Muscle layer of colon (tissue), 2 donors: Measurements from ENCODE around the gene LRRK1.

Source experiments
- H3K27ac ChIP-seq: one replicate; pipeline ENCODE4 v1.7.0; 2013; ENCODE audit warnings: low read depth, mild to moderate bottlenecking, low read length, moderate library complexity
- H3K27me3 ChIP-seq, 2 donors: one replicate each; pipeline ENCODE4 v1.7.0; 2013; ENCODE audit warnings: low read length in 2 of 2, mild to moderate bottlenecking in 2 of 2; ENCODE audit not compliant: insufficient read depth in 2 of 2, control insufficient read depth in 1 of 2
- H3K36me3 ChIP-seq: one replicate; pipeline ENCODE4 v1.7.0; 2013; ENCODE audit warnings: mild to moderate bottlenecking, low read length; ENCODE audit not compliant: insufficient read depth
- H3K4me1 ChIP-seq: one replicate; pipeline ENCODE4 v1.7.0; 2013; ENCODE audit warnings: mild to moderate bottlenecking, low read length; ENCODE audit not compliant: insufficient read depth
- H3K4me3 ChIP-seq, 2 donors: one replicate each; pipeline ENCODE4 v1.7.0; 2013; ENCODE audit warnings: low read length in 2 of 2, low read depth in 1 of 2, mild to moderate bottlenecking in 1 of 2, moderate library complexity in 1 of 2
- H3K9ac ChIP-seq: one replicate; pipeline ENCODE4 v1.7.0; 2013; ENCODE audit warnings: low read length
- H3K9me3 ChIP-seq: one replicate; pipeline ENCODE4 v1.7.0; 2013; ENCODE audit warnings: mild to moderate bottlenecking, low read length
- donor health status: abdominal sarcoma.
- donor health status: Adenocarcinoma of cecum.

Gene LRRK1

DNA sequence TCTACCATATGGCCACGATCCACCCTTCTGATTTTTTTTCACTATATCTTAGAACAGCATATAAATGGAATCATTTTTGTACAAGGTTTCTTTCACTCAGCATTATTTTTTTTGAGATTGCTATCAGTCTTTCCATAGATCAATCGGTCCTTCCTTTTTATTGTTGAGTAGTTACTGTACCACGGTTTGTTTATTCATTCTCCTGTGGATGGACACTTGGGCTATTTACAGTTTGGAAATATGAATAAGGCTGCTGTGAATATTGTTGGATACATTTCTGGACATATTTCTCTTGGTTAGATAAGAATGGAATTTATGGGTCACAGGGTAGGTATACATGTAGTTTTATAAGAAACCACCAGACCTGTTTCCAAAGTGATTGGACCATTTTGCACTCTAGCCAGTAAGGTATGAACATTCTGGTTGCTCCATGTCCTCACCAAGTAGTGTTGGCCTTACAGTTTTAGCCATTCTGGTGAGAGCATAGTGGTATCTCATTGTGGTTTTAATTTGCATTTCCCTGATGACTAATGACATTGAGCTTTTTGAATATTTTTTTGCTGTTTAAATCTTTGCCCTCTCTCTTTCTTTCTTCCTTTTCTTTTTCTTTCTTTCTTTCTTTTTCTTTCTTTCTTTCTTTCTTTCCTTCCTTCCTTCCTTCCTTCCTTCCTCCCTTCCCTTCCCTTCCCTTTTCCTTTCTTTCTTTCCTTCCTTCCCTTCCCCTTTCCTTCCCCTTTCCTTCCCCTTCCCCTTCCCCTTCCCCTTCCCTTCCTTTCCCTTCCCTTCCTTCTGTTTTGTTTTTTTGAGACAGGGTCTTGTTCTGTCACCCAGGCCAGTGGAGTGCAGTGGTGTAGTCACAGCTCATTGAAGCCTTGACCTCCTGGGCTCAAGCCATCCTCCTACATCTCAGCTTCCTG is 49.2 kb downstream of the LRRK1 start:
- Histone ChIP-seq H3K36me3 (no peaks in the 10 kb centered on the region), H3K27ac (no peak overlapping the region), H3K4me3 (no peak overlapping the region), H3K27me3 (peaks cover 0 to 9% of the 10 kb centered on the region in 2 donors), H3K9ac (no peak overlapping the region), H3K9me3 (no peaks in the 10 kb centered on the region), H3K4me1 (no peaks in the 10 kb centered on the region)

- Histone ChIP-seq H3K4me1 (no peaks in the 10 kb centered on the region), H3K9me3 (no peaks in the 10 kb centered on the region), H3K27me3 (peaks cover 0 to 16% of the 10 kb centered on the region in 2 donors), H3K27ac (no peak overlapping the region), H3K4me3 (no peak overlapping the region), H3K9ac (no peak overlapping the region), H3K36me3 (no peaks in the 10 kb centered on the region)
Observed at GRCh38 chr15:100972975-100973350, 53.8 kb downstream of the LRRK1 start.

DNA sequence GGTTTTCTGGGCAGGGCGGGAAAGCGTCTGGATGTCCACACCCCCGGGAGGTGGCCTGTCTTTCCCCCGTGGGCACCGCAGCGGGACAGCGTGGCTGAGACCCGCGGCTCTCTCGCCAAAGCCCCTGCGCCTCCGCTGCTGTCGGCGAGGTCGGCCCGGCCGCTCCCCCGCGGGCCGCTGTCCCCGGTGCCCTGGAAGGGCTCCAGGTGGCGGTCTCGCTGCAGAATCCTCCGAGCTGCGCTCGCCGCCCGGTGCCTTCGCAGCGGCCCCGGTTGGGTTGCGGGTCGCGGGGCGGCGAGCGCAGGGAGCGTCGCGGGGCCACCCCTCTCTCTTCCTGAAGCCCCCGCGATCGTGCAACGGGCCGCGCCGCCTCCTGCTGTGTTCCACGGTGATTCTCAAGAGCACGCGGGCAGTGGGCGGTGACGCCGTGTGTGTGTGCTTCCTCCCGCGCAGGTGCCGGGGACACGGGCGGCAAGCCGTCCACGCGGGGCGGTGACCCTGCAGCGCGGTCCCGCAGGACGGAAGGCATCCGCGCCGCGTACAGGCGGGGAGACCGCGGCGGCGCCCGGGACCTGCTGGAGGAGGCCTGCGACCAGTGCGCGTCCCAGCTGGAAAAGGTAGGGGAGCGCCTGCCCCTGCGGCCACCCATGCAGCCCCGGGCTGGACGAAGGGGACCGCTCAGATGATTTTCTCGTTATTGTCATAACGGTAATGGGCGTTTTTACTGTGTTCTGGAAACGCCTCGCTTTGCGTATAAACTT is 54.4 kb downstream of the LRRK1 start:
- Histone ChIP-seq H3K36me3 (no peaks in the 10 kb centered on the region), H3K9me3 (no peaks in the 10 kb centered on the region), H3K4me3 (no peak overlapping the region), H3K9ac (no peak overlapping the region), H3K27me3 (peaks cover 0 to 16% of the 10 kb centered on the region in 2 donors), H3K27ac (no peak overlapping the region), H3K4me1 (no peaks in the 10 kb centered on the region)

GRCh38 chr15:100975043-100975442 is 55.9 kb downstream of the LRRK1 start:
- no peak overlapping the region for H3K4me3 ChIP-seq
- H3K27ac ChIP-seq: no peak overlapping the region
- H3K4me1 ChIP-seq: no peaks in the 10 kb centered on the region
- peaks cover 0 to 16% of the 10 kb centered on the region in 2 donors for H3K27me3 ChIP-seq
- H3K36me3 ChIP-seq: no peaks in the 10 kb centered on the region
- no peak overlapping the region for H3K9ac ChIP-seq
- H3K9me3 ChIP-seq: no peaks in the 10 kb centered on the region

DNA sequence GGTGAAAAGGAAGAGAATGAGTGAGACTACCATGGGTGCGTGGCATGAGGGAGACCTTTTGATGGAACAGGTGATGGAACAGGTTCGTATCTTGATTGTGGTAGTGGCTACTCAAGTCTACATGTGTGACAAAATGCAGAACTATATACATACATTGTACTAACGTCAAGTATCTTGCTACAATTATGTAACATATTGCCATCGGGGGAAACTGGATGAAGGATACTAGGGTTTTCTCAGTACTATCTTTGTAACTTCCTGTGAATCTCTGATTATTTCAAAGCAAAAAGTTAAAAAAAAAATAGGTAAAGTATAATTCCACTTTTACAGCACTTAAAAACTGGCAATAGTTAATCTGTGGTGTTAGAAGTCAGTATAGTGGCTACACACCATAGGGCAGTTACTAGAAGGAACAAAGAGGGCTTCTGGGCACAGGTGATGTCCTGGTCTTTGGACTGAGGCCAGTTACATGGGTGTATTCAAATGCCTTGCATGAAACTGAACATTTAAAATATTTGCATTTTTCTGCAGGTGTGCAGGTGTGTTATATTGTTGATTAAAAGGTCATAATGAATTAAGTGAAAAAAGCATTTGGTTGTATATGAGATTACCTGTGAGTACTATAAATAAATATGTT is 61.4 kb downstream of the LRRK1 start:
- no peaks in the 10 kb centered on the region for H3K4me1 ChIP-seq
- H3K9ac ChIP-seq: no peak overlapping the region
- H3K27me3 ChIP-seq: no peaks in the 10 kb centered on the region
- no peaks in the 10 kb centered on the region for H3K9me3 ChIP-seq
- H3K27ac ChIP-seq: no peak overlapping the region
- no peak overlapping the region for H3K4me3 ChIP-seq
- no peaks in the 10 kb centered on the region for H3K36me3 ChIP-seq

DNA sequence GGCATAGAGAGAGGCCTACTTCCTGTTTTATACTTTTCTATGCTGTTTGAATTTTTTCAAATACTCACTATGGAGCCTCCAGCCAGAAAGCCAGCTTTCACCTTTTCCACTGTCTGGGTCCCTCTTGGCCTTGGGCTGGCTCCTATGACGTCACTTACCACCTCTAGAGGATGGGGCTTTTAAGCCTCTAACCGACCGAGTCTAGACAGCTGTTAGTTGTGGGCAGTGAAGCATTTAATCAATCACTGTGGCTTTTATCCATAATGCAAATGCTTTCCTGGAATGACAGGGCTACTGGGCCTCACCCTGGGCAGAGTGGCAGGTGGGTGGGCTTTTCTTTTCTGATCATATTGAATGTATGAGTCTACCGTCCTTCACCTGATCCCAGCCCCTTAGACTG is 61.9 kb downstream of the LRRK1 start:
- Histone ChIP-seq H3K4me3 (no peak overlapping the region), H3K36me3 (no peaks in the 10 kb centered on the region), H3K9ac (no peak overlapping the region), H3K27me3 (no peaks in the 10 kb centered on the region), H3K27ac (no peak overlapping the region), H3K9me3 (no peaks in the 10 kb centered on the region), H3K4me1 (no peaks in the 10 kb centered on the region)

GRCh38 chr15:100983221-100983620 is 64.1 kb downstream of the LRRK1 start:
- Histone ChIP-seq H3K9ac (no peak overlapping the region), H3K4me1 (no peaks in the 10 kb centered on the region), H3K27me3 (no peaks in the 10 kb centered on the region), H3K36me3 (no peaks in the 10 kb centered on the region), H3K9me3 (no peaks in the 10 kb centered on the region), H3K4me3 (no peak overlapping the region), H3K27ac (no peak overlapping the region)

- no peak overlapping the region for H3K4me3 ChIP-seq
- peaks cover 8% of the 10 kb centered on the region for H3K36me3 ChIP-seq
- no peaks in the 10 kb centered on the region for H3K9me3 ChIP-seq
- no peak overlapping the region for H3K9ac ChIP-seq
- no peak overlapping the region for H3K27ac ChIP-seq
- H3K4me1 ChIP-seq: no peaks in the 10 kb centered on the region
- H3K27me3 ChIP-seq: no peaks in the 10 kb centered on the region
Observed at GRCh38 chr15:100985401-100985800, 66.2 kb downstream of the LRRK1 start.

- H3K4me1 ChIP-seq: no peaks in the 10 kb centered on the region
- H3K36me3 ChIP-seq: peaks cover 8% of the 10 kb centered on the region
- H3K27me3 ChIP-seq: no peaks in the 10 kb centered on the region
- H3K9ac ChIP-seq: no peak overlapping the region
- H3K4me3 ChIP-seq: no peak overlapping the region
- H3K27ac ChIP-seq: no peak overlapping the region
- H3K9me3 ChIP-seq: no peaks in the 10 kb centered on the region
Observed at GRCh38 chr15:100986158-100986896, 67.2 kb downstream of the LRRK1 start.

- no peaks in the 10 kb centered on the region for H3K9me3 ChIP-seq
- H3K4me1 ChIP-seq: no peaks in the 10 kb centered on the region
- H3K36me3 ChIP-seq: peaks cover 8% of the 10 kb centered on the region
- H3K4me3 ChIP-seq: no peak overlapping the region
- no peak overlapping the region for H3K9ac ChIP-seq
- no peak overlapping the region for H3K27ac ChIP-seq
- no peaks in the 10 kb centered on the region for H3K27me3 ChIP-seq
Observed at GRCh38 chr15:100987143-100987542, 68.0 kb downstream of the LRRK1 start.

- Histone ChIP-seq H3K4me1 (no peaks in the 10 kb centered on the region), H3K9me3 (no peaks in the 10 kb centered on the region), H3K27ac (no peak overlapping the region)
Observed at GRCh38 chr15:100988297-100988696, 69.1 kb downstream of the LRRK1 start.

More at GRCh38 chr15:100988297-100988696, 69.1 kb downstream of the LRRK1 start:
- Histone ChIP-seq H3K9ac (no peak overlapping the region), H3K36me3 (peaks cover 8% of the 10 kb centered on the region), H3K4me3 (no peak overlapping the region), H3K27me3 (no peaks in the 10 kb centered on the region)
